CD4-positive, alpha-beta T cell treated with Interleukin-6 for 4 hours (primary cell): Measurements from ENCODE around the gene ZNF658.
"Not testable (repeated sequence)": the region's sequence is repeated elsewhere in the genome, so short reads cannot be mapped to it uniquely, and the experiment has no call there.

Experiments
- DNase-seq: peaks from one replicate; pipeline ENCODE4 v3.0.0-alpha.2; 2020; ENCODE audit warnings: mixed read lengths

ZNF658 gene

DNA sequence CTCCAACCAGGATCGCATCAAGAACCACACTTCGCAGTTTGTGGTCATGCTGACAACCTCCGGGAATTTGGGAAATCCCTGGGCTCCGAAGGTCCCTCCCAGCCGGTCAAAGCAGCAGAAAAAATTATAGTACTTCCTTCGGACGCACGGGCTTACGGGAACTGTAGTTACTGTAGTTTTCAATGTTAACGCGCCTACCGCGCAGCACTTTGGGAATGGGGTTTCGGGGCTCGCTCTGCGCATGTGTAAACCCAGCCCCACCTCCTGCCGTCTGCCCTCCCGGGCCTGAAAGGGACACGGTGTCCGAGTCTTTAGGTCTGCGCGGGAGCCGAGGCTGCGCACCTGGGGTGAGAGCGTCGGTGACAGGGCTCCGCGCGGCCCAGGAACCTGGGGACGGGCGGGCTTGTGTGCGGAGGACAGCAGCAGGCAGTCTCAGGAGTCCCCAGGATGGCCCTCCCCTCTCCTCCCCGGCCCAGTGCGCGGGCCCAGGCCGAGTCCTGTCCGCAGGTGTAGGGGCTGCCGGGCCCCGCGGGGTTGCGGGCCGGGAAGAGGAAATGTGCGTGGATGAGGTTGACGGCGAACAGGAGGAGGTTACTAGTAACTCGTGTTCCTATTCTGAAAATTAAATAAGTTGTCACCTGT, at the start of gene ZNF658:
Gene ZNF658, plus strand, starts transcription at position 236 of the 642 bp plus-strand sequence. CDS start 2,837 bp downstream, outside the sequence.
- DNase-seq: peak; percentile 68

- not testable (repeated sequence) for DNase-seq
Measured at GRCh38 chr9:66861732-66862131, 38.8 kb upstream of the ZNF658 start.

GRCh38 chr9:66868660-66869059, 31.9 kb upstream of the ZNF658 start:
- DNase-seq: not testable (repeated sequence)

GRCh38 chr9:66880605-66881004, 19.9 kb upstream of the ZNF658 start:
- not testable (repeated sequence) for DNase-seq

DNA sequence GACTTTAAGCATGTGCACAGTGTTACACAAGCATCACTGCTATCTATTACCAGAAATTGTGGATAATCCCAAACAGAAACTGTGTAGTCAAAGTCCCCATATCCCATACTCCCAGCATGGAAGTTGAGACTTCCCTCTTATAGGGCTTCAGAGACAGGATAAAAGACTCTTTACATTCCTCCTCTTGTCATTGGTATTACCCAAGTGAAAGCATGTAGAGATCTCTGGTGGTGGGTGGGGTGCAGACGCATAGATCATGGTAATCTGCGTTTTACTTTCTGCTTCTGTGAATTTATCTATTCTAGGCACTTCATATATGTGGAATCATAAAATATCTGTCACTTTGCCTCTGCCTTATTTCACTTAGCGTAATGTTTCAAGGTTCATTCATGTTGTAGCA, 18.7 kb upstream of the ZNF658 start:
- DNase-seq: not testable (repeated sequence)

DNA sequence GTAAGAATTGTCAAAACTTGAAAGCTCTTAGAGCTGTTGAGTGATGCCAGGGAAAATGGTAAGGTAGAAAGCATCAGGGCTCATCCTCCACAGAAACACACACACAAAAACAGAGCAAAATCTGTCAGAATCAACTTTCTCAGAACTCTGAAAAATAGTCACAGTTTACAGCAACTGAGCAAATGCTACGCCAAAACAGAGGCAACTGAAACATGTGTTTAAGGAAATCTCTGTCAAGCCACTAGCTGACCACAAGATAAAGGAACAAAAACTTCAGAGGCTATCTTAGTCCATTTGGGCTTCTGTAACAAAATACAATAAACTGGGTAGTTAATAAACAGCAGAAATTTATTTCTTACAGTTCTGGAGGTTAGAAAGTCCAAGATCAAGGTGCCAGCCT, 10.2 kb upstream of the ZNF658 start:
- not testable (repeated sequence) for DNase-seq

- DNase-seq: not testable (repeated sequence)
Measured at GRCh38 chr9:66901141-66901540, 616 bp downstream of the ZNF658 start.

DNA sequence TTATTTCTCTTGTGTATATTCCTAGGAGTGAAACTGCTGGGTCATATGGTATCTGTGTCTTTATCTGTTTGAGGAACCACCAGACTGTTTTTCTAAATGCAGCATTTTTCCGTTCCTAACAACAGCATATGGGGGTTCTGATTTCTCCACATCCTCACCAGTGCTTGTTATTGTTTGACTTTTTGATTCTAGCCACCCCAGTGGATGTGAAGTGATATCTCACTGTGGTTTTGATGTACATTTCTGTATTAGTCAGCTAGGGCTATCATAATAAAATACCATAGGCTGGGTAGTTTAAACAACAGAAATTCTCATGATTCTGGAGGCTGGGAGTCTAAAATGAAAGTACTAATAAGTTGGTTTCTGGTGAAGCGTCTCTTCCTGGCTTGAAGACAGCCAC, 9.0 kb downstream of the ZNF658 start:
- DNase-seq: not testable (repeated sequence)

- not testable (repeated sequence) for DNase-seq
Measured at GRCh38 chr9:66920072-66920471, 19.5 kb downstream of the ZNF658 start.

- DNase-seq: not testable (repeated sequence)
Measured at GRCh38 chr9:66936194-66936870, 35.8 kb downstream of the ZNF658 start.

- DNase-seq: not testable (repeated sequence)
Measured at GRCh38 chr9:66937662-66938061, 37.1 kb downstream of the ZNF658 start.

- DNase-seq: not testable (repeated sequence)
Measured at GRCh38 chr9:66938322-66938721, 37.8 kb downstream of the ZNF658 start.

GRCh38 chr9:66939878-66940830, 39.6 kb downstream of the ZNF658 start:
- DNase-seq: not testable (repeated sequence)

DNA sequence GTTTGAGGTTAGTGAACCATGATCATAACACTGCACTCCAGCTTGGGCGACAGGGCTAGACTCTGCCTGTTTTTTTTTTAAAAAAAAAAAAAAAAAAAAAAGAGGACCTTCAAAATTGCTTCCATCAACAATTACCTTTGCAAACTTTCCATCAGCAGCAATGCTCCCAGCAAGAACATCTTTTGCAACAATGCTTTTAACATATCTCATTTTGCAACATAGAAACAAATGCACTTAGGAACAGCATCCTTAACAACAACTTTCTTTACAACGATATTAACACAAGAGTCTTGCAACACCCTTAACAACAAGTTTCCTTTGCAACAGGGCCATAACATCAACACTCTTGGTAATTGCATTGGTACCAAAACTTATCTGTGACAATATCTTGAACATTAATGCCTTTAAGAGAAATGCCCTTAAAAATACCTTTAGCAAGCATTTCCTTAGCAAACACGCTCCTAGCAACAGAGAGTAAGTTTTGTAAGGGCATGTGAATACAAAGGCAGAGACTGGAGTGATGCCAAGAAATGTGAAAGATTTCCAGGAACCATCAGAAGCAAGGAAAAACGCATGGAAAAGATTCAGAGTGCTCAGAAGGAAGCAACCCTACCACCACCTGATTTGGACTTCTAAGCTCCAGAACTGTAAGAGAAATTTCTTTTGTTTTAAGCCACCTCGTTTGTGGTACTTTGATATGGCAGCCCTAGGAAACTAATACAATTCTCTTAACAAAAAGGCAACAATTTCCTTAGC, 42.1 kb downstream of the ZNF658 start:
- not testable (repeated sequence) for DNase-seq

- not testable (repeated sequence) for DNase-seq
Measured at GRCh38 chr9:66952576-66952975, 52.1 kb downstream of the ZNF658 start.
